IPS-20b (cell line): ENCODE measurements around the gene GRIN1.

Experiments
- H3K27ac ChIP-seq: one replicate; pipeline ENCODE4 v1.5.1; 2013; ENCODE audit warnings: low read length
- H3K27me3 ChIP-seq: 2 replicates; pipeline ENCODE4 v1.6.1; 2013; ENCODE audit warnings: mild to moderate bottlenecking, low read length, inconsistent platforms; ENCODE audit not compliant: insufficient read depth
- H3K36me3 ChIP-seq: 2 replicates; pipeline ENCODE4 v1.6.1; 2013; ENCODE audit warnings: low read depth, mild to moderate bottlenecking, inconsistent platforms, low read length, moderate library complexity; ENCODE audit not compliant: insufficient read depth
- H3K4me1 ChIP-seq: 2 replicates; pipeline ENCODE4 v1.6.1; 2013; ENCODE audit warnings: mild to moderate bottlenecking, control low read depth, inconsistent platforms, low read length, moderate library complexity; ENCODE audit not compliant: insufficient read depth
- H3K4me3 ChIP-seq: 2 replicates; pipeline ENCODE4 v1.5.1; 2013; ENCODE audit warnings: mild to moderate bottlenecking, low read length, inconsistent platforms
- H3K9ac ChIP-seq: 2 replicates; pipeline ENCODE4 v1.6.1; 2013; ENCODE audit warnings: low read depth, mild to moderate bottlenecking, inconsistent platforms, low read length, moderate library complexity
- H3K9me3 ChIP-seq: 2 replicates; pipeline ENCODE4 v1.6.1; 2013; ENCODE audit warnings: mild to moderate bottlenecking, low read depth, low read length, inconsistent platforms; ENCODE audit not compliant: insufficient read depth

Gene GRIN1

DNA sequence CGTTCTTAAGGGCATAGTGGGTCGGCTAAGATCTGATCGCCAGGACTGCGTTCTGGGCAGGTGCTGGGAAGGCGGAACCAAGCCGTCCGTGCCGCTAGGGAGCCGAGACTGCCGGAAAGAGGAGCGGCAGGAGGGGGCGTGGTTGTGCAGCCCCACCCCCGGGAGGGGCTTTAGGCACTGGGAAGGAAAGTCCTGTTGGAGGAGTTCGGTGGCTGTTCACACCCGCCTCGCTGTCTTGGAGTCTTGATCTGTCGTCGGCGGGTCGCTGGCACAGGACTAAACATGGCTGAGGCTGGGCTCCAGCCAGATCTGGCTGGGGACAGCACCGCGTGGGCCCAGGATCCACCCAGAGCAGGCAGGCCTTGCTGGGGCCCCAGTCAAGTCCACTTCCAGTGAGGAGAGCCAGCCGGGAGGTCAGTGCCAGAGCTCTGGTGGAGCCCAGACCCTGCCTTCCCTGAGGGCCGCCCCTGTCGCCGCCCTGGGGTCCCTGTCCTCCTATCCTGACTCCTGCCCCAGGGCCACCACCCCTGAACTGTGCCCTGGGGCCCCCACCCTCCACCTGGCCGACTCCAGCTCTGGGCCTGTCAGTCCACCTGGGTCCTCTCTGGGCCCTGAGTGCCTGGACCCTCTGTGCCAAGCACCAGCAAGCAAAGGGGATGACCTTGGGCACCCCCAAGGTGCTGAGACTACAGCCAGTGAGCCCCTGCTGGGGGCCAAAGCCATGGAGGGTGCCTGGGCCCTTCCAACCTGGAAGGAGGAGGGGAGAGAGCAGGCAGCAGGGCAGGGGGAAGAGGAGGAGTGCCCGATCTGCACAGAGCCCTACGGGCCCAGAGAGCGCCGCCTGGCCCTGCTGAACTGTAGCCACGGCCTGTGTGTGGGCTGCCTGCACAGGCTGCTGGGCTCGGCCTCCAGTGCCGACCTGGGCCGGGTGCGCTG lies 78.6 kb downstream of the GRIN1 start:
- no peak overlapping the region for H3K4me3 ChIP-seq

DNA sequence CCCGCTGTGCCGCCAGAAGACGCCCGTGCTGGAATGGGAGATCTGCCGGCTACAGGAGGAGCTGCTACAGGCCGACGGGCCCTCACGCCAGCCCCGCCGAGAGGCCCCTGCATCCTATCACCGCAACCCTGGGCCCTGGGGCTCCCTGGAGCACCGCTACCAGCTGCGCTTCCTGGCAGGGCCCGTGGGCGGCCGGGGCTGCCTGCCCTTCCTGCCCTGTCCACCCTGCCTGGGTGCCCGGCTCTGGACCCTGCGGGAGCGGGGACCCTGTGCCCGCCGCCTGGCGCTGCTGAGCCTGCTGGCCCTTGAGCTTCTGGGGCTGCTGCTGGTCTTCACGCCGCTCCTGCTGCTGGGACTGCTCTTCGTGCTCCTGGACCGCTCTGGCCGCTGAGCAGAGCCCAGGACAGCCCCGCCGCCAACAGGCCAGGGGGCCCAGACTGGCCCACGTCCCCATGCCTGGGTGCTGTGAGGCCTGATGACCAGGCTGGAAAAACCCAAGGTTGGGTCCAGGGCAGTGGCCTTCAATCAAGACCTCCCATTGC lies 79.3 kb downstream of the GRIN1 start:
- Histone ChIP-seq H3K9ac (no peak overlapping the region), H3K27ac (no peak overlapping the region), H3K4me1 (no peaks in the 10 kb centered on the region), H3K36me3 (peaks cover 18% of the 10 kb centered on the region), H3K9me3 (no peaks in the 10 kb centered on the region), H3K27me3 (peaks cover 9% of the 10 kb centered on the region), H3K4me3 (no peak overlapping the region)

More for the DNA sequence above, 78.6 kb downstream of the GRIN1 start:
- peaks cover 18% of the 10 kb centered on the region for H3K36me3 ChIP-seq
- H3K4me1 ChIP-seq = no peaks in the 10 kb centered on the region
- H3K27ac ChIP-seq = no peak overlapping the region
- H3K9ac ChIP-seq = no peak overlapping the region
- H3K9me3 ChIP-seq = no peaks in the 10 kb centered on the region
- H3K27me3 ChIP-seq = peaks cover 3% of the 10 kb centered on the region
